ENCODE measurements around the gene RTN4IP1. TPM values are rescaled to one million over a fixed set of nuclear protein-coding genes. Genes with fewer than 3 reads are reported as not detected.

Gene RTN4IP1
- polyA plus RNA-seq, 1 donor from 2014 or later: 8.5 TPM

DNA sequence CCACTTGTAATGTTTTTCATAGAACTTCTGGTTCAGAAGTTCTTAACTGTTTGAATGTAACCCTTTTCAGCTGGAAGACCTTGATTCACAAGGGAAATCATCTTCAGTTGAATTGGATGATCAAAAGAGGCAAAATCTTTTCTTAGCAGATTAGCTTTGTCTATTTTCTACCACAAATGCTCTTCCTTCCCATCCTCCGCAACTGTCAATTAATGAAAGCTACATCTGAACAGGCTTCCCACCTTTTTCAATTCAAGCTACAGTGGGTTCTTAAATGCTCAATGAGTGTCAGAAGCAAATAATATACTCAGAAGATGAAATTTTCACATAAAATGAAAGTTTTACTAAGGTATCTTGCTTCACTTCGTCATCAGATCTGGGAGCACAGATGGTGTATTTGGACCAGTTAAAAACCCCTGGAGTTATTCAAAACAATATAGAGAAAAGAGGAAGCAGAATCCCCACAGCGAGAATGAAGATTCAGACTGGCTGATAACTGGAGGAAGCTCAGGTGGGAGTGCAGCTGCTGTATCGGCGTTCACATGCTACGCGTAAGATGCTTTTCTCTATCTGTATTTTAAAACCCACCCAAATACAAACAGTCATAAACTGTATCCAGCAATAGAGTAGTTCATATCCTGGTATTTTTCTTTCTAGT lies 19.5 kb upstream of the RTN4IP1 start:
- H3K79me2 ChIP-seq (replicated peaks; ENCODE audit: insufficient read depth, low read length): no peaks in the 10 kb centered on the region
- no peak overlapping the region for H2AFZ ChIP-seq (ENCODE audit: low read depth, low read length)
- no peak overlapping the region for H3K4me2 ChIP-seq (ENCODE audit: low read length)
- H3K9ac ChIP-seq (ENCODE audit: low read length): no peak overlapping the region
- H3K27me3 ChIP-seq (ENCODE audit: insufficient read depth, low read depth, low read length): no peaks in the 10 kb centered on the region
- H3K4me3 ChIP-seq (ENCODE audit: low read length): no peak overlapping the region
- no peaks in the 10 kb centered on the region for H3K9me3 ChIP-seq (ENCODE audit: low read length)
- peaks cover 3% of the 10 kb centered on the region for H3K36me3 ChIP-seq (ENCODE audit: insufficient read depth, low read length)
- H4K20me1 ChIP-seq (ENCODE audit: insufficient read depth): no peaks in the 10 kb centered on the region
- no peaks in the 10 kb centered on the region for H3K9me2 ChIP-seq (ENCODE audit: insufficient read depth, low read length)
- no peak overlapping the region for H3K27ac ChIP-seq (ENCODE audit: low read length)
- H3F3A ChIP-seq (ENCODE audit: insufficient read depth, low read length, poor library complexity, severe bottlenecking): no peaks in the 10 kb centered on the region
- TF ChIP-seq POLR2AphosphoS5 (IDR thresholded peaks at IDR 0.05) (no peak), MXI1 (conservative IDR thresholded peaks at IDR 0.05; ENCODE audit: poor library complexity, severe bottlenecking) (no peak), SMC3 (conservative IDR thresholded peaks at IDR 0.05; ENCODE audit: poor library complexity) (no peak), TAF1 (IDR thresholded peaks at IDR 0.05; ENCODE audit: low read depth) (no peak), RAD21 (conservative IDR thresholded peaks at IDR 0.05) (no peak), EZH2 (IDR thresholded peaks at IDR 0.05; ENCODE audit: borderline replicate concordance, insufficient read depth, low read length, poor library complexity, severe bottlenecking) (no peak), EP300 (conservative IDR thresholded peaks at IDR 0.05; ENCODE audit: poor library complexity, severe bottlenecking) (no peak)
- TF ChIP-seq, protein P1, sequence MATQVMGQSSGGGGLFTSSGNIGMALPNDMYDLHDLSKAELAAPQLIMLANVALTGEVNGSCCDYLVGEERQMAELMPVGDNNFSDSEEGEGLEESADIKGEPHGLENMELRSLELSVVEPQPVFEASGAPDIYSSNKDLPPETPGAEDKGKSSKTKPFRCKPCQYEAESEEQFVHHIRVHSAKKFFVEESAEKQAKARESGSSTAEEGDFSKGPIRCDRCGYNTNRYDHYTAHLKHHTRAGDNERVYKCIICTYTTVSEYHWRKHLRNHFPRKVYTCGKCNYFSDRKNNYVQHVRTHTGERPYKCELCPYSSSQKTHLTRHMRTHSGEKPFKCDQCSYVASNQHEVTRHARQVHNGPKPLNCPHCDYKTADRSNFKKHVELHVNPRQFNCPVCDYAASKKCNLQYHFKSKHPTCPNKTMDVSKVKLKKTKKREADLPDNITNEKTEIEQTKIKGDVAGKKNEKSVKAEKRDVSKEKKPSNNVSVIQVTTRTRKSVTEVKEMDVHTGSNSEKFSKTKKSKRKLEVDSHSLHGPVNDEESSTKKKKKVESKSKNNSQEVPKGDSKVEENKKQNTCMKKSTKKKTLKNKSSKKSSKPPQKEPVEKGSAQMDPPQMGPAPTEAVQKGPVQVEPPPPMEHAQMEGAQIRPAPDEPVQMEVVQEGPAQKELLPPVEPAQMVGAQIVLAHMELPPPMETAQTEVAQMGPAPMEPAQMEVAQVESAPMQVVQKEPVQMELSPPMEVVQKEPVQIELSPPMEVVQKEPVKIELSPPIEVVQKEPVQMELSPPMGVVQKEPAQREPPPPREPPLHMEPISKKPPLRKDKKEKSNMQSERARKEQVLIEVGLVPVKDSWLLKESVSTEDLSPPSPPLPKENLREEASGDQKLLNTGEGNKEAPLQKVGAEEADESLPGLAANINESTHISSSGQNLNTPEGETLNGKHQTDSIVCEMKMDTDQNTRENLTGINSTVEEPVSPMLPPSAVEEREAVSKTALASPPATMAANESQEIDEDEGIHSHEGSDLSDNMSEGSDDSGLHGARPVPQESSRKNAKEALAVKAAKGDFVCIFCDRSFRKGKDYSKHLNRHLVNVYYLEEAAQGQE (IDR thresholded peaks at IDR 0.05; ENCODE audit: borderline replicate concordance): no peak
- TF ChIP-seq, protein P2, sequence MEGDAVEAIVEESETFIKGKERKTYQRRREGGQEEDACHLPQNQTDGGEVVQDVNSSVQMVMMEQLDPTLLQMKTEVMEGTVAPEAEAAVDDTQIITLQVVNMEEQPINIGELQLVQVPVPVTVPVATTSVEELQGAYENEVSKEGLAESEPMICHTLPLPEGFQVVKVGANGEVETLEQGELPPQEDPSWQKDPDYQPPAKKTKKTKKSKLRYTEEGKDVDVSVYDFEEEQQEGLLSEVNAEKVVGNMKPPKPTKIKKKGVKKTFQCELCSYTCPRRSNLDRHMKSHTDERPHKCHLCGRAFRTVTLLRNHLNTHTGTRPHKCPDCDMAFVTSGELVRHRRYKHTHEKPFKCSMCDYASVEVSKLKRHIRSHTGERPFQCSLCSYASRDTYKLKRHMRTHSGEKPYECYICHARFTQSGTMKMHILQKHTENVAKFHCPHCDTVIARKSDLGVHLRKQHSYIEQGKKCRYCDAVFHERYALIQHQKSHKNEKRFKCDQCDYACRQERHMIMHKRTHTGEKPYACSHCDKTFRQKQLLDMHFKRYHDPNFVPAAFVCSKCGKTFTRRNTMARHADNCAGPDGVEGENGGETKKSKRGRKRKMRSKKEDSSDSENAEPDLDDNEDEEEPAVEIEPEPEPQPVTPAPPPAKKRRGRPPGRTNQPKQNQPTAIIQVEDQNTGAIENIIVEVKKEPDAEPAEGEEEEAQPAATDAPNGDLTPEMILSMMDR (IDR thresholded peaks at IDR 0.05; ENCODE audit: poor library complexity, severe bottlenecking): no peak

- no peaks in the 10 kb centered on the region for H3K79me2 ChIP-seq (replicated peaks; ENCODE audit: insufficient read depth, low read length)
- H3K9me2 ChIP-seq (ENCODE audit: insufficient read depth, low read length): no peaks in the 10 kb centered on the region
- no peak overlapping the region for H3K9ac ChIP-seq (ENCODE audit: low read length)
- H3K27me3 ChIP-seq (ENCODE audit: insufficient read depth, low read depth, low read length): no peaks in the 10 kb centered on the region
- H3K4me2 ChIP-seq (ENCODE audit: low read length): no peak overlapping the region
- H2AFZ ChIP-seq (ENCODE audit: low read depth, low read length): no peak overlapping the region
- H3K36me3 ChIP-seq (ENCODE audit: insufficient read depth, low read length): no peaks in the 10 kb centered on the region
- no peaks in the 10 kb centered on the region for H3K9me3 ChIP-seq (ENCODE audit: low read length)
- no peak overlapping the region for H3K4me3 ChIP-seq (ENCODE audit: low read length)
- H4K20me1 ChIP-seq (ENCODE audit: insufficient read depth): no peaks in the 10 kb centered on the region
- no peak overlapping the region for H3K27ac ChIP-seq (ENCODE audit: low read length)
- no peaks in the 10 kb centered on the region for H3F3A ChIP-seq (ENCODE audit: insufficient read depth, low read length, poor library complexity, severe bottlenecking)
- no peak for TF ChIP-seq MXI1 (conservative IDR thresholded peaks at IDR 0.05; ENCODE audit: poor library complexity, severe bottlenecking)
These were observed 13.8 kb upstream of the RTN4IP1 start for GRCh38 chr6:106643061-106643460.
